ENCODE data around the gene SMYD3. TPM values are rescaled to one million over a fixed set of nuclear protein-coding genes. Genes with fewer than 3 reads are reported as not detected.

Gene SMYD3
- total RNA-seq, 1 donor from 2014 or later: 80.8 TPM

DNA sequence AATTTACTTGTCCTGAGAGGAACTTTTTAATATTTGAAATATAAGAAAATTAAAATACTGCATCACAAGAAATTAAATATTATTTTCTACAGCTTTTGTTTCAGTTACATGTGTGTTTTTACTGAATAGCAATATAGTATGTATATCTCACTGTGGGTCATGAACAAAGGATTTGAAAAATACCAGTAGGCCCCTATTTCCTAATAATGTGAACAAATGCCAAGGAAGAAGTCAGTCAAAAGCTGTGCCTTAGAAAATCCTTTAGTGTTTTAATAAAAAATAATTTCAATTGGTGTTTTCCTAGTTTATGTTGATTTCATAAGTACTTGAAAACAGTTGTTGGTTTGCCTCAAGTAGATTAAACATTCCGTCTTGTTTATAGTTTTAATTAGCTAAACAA lies 46.7 kb downstream of the SMYD3 start:
- Histone ChIP-seq H3K79me2 (ENCODE audit: insufficient read depth, low read length) (no peaks in the 10 kb centered on the region), H2AFZ (ENCODE audit: low read depth, low read length) (no peak overlapping the region), H3K27me3 (ENCODE audit: insufficient read depth, low read length) (no peaks in the 10 kb centered on the region), H4K20me1 (ENCODE audit: insufficient read depth, low read length) (peaks cover 8% of the 10 kb centered on the region), H3K4me3 (ENCODE audit: insufficient read depth, low read depth, low read length) (no peak overlapping the region), H3K4me1 (ENCODE audit: insufficient read depth, low read length) (no peaks in the 10 kb centered on the region), H3K4me2 (ENCODE audit: low read length) (no peak overlapping the region), H3K9me3 (ENCODE audit: insufficient read depth, low read depth, low read length) (no peaks in the 10 kb centered on the region), H3K36me3 (ENCODE audit: insufficient read depth, low read length) (no peaks in the 10 kb centered on the region), H3K27ac (ENCODE audit: low read depth, low read length) (no peak overlapping the region), H3K9ac (ENCODE audit: low read length) (no peak overlapping the region)
- Mint-ChIP-seq H3K4me3 (ENCODE audit: unreplicated experiment) (no peak overlapping the region), H3K27me3 (ENCODE audit: low read depth, unreplicated experiment) (peaks cover 2% of the 10 kb centered on the region), H3K9me3 (ENCODE audit: unreplicated experiment) (no peaks in the 10 kb centered on the region), H3K4me1 (ENCODE audit: low read depth, unreplicated experiment) (peaks cover 5% of the 10 kb centered on the region), H3K36me3 (ENCODE audit: low read depth, unreplicated experiment) (peaks cover 2% of the 10 kb centered on the region), H3K27ac (ENCODE audit: unreplicated experiment) (no peak overlapping the region)
- DNase-seq (ENCODE audit: low read depth) (no peak), FAIRE-seq (no peak)
- no peak for TF ChIP-seq EZH2 (IDR thresholded peaks at IDR 0.05; ENCODE audit: insufficient read depth, low read length)
- TF ChIP-seq, protein P1, sequence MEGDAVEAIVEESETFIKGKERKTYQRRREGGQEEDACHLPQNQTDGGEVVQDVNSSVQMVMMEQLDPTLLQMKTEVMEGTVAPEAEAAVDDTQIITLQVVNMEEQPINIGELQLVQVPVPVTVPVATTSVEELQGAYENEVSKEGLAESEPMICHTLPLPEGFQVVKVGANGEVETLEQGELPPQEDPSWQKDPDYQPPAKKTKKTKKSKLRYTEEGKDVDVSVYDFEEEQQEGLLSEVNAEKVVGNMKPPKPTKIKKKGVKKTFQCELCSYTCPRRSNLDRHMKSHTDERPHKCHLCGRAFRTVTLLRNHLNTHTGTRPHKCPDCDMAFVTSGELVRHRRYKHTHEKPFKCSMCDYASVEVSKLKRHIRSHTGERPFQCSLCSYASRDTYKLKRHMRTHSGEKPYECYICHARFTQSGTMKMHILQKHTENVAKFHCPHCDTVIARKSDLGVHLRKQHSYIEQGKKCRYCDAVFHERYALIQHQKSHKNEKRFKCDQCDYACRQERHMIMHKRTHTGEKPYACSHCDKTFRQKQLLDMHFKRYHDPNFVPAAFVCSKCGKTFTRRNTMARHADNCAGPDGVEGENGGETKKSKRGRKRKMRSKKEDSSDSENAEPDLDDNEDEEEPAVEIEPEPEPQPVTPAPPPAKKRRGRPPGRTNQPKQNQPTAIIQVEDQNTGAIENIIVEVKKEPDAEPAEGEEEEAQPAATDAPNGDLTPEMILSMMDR (IDR thresholded peaks at IDR 0.05; ENCODE audit: insufficient read depth, low read depth, low read length): no peak

DNA sequence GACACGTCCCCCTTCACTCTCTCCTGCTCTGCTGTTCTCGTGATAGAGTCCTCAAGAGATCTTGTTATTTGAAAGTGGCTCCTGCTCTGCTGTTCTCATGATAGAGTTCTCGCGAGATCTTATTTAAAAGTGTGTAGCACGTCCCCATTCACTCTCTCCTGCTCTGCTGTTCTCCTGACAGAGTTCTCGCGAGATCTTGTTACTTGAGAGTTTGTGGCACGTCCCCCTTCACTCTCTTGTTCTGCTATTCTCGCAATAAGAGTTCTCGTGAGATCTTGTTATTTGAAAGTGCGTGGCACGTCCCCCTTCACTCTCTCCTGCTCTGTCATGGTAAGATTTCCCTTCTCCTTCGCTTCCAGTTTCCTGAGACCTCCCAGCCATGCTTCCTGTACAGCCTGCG lies 47.9 kb downstream of the SMYD3 start:
- H3K27ac ChIP-seq (ENCODE audit: low read depth, low read length): no peak overlapping the region
- H3K4me1 Mint-ChIP-seq (ENCODE audit: low read depth, unreplicated experiment): peaks cover 5% of the 10 kb centered on the region
- H3K36me3 ChIP-seq (ENCODE audit: insufficient read depth, low read length): no peaks in the 10 kb centered on the region
- H3K27me3 ChIP-seq (ENCODE audit: insufficient read depth, low read length): no peaks in the 10 kb centered on the region
- no peak overlapping the region for H3K9ac ChIP-seq (ENCODE audit: low read length)
- no peak overlapping the region for H3K4me2 ChIP-seq (ENCODE audit: low read length)
- no peak overlapping the region for H3K4me3 ChIP-seq (ENCODE audit: insufficient read depth, low read depth, low read length)
- H3K36me3 Mint-ChIP-seq (ENCODE audit: low read depth, unreplicated experiment): peaks cover 2% of the 10 kb centered on the region
- H3K27me3 Mint-ChIP-seq (ENCODE audit: low read depth, unreplicated experiment): peaks cover 2% of the 10 kb centered on the region
- H3K9me3 ChIP-seq (ENCODE audit: insufficient read depth, low read depth, low read length): no peaks in the 10 kb centered on the region
- H3K4me3 Mint-ChIP-seq (ENCODE audit: unreplicated experiment): no peak overlapping the region
- peaks cover 8% of the 10 kb centered on the region for H4K20me1 ChIP-seq (ENCODE audit: insufficient read depth, low read length)
- DNase-seq (ENCODE audit: low read depth): no peak
- H3K9me3 Mint-ChIP-seq (ENCODE audit: unreplicated experiment): no peaks in the 10 kb centered on the region
- H3K4me1 ChIP-seq (ENCODE audit: insufficient read depth, low read length): no peaks in the 10 kb centered on the region
- no peak for TF ChIP-seq EZH2 (IDR thresholded peaks at IDR 0.05; ENCODE audit: insufficient read depth, low read length)
- TF ChIP-seq, protein P1 (IDR thresholded peaks at IDR 0.05; ENCODE audit: insufficient read depth, low read depth, low read length): no peak
- H3K79me2 ChIP-seq (ENCODE audit: insufficient read depth, low read length): no peaks in the 10 kb centered on the region
- no peak overlapping the region for H2AFZ ChIP-seq (ENCODE audit: low read depth, low read length)
- no peak for FAIRE-seq
- H3K27ac Mint-ChIP-seq (ENCODE audit: unreplicated experiment): no peak overlapping the region

DNA sequence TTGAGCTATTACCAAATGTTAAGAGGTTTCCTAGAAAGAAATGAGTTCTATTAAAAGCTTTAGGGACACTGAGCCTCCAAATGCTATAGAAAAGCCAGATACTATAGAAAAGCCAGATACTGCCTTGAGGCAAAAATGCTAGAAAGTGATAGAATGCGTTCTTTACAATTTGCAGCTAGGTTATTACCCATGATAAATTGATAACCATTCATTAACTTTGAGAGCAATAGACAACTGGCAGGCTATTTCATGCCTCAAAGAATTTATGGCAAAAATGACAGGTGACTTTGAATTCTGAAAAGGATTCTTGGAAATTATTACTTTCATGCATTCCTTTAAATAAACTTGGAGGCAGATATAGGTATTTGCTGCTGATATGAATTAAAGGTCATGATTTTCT lies 51.6 kb downstream of the SMYD3 start:
- TF ChIP-seq, protein P1 (IDR thresholded peaks at IDR 0.05; ENCODE audit: insufficient read depth, low read depth, low read length): no peak
- no peak for TF ChIP-seq EZH2 (IDR thresholded peaks at IDR 0.05; ENCODE audit: insufficient read depth, low read length)
- H2AFZ ChIP-seq (ENCODE audit: low read depth, low read length): no peak overlapping the region
- H4K20me1 ChIP-seq (ENCODE audit: insufficient read depth, low read length): peaks cover 6% of the 10 kb centered on the region
- H3K27ac ChIP-seq (ENCODE audit: low read depth, low read length): no peak overlapping the region
- Mint-ChIP-seq H3K9me3 (ENCODE audit: unreplicated experiment) (no peaks in the 10 kb centered on the region), H3K4me3 (ENCODE audit: unreplicated experiment) (no peak overlapping the region), H3K4me1 (ENCODE audit: low read depth, unreplicated experiment) (peaks cover 5% of the 10 kb centered on the region), H3K27ac (ENCODE audit: unreplicated experiment) (no peak overlapping the region), H3K36me3 (ENCODE audit: low read depth, unreplicated experiment) (peaks cover 2% of the 10 kb centered on the region), H3K27me3 (ENCODE audit: low read depth, unreplicated experiment) (peaks cover 2% of the 10 kb centered on the region)
- H3K79me2 ChIP-seq (ENCODE audit: insufficient read depth, low read length): no peaks in the 10 kb centered on the region
- H3K9me3 ChIP-seq (ENCODE audit: insufficient read depth, low read depth, low read length): no peaks in the 10 kb centered on the region
- no peak for FAIRE-seq
- no peak overlapping the region for H3K4me3 ChIP-seq (ENCODE audit: insufficient read depth, low read depth, low read length)
- no peaks in the 10 kb centered on the region for H3K36me3 ChIP-seq (ENCODE audit: insufficient read depth, low read length)
- no peak overlapping the region for H3K4me2 ChIP-seq (ENCODE audit: low read length)
- no peaks in the 10 kb centered on the region for H3K4me1 ChIP-seq (ENCODE audit: insufficient read depth, low read length)
- H3K9ac ChIP-seq (ENCODE audit: low read length): no peak overlapping the region
- H3K27me3 ChIP-seq (ENCODE audit: insufficient read depth, low read length): no peaks in the 10 kb centered on the region
- DNase-seq (ENCODE audit: low read depth): no peak

Measured in astrocyte (in vitro differentiated cells and primary cell).